Liver (tissue), 9 donors: ENCODE measurements around the gene RRM2. TPM values are rescaled to one million over a fixed set of nuclear protein-coding genes. Genes with fewer than 3 reads are reported as not detected.

Experiments used
- DNase-seq: peaks from one replicate; pipeline ENCODE4 v3.0.0-alpha.2; 2017; ENCODE audit warnings: low spot score
- H3K27ac ChIP-seq, 2 donors: one replicate each; pipeline ENCODE4 v1.7.0; 2013; ENCODE audit warnings: inconsistent platforms in 2 of 2, low read length in 2 of 2, control low read depth in 1 of 2, low read depth in 1 of 2, mild to moderate bottlenecking in 1 of 2
- H3K27me3 ChIP-seq, 4 donors: one replicate each; pipeline versions ENCODE4 v1.6.1 to v1.7.0; 2013; ENCODE audit warnings: low read length in 3 of 4, inconsistent platforms in 1 of 4, mild to moderate bottlenecking in 1 of 4, moderate library complexity in 1 of 4; ENCODE audit not compliant: control insufficient read depth in 4 of 4, insufficient read depth in 4 of 4
- H3K36me3 ChIP-seq, 4 donors: one replicate each; pipeline versions ENCODE4 v1.6.1 to v1.7.0; 2013; ENCODE audit warnings: low read length in 3 of 4, mild to moderate bottlenecking in 3 of 4, low read depth in 1 of 4, moderate library complexity in 1 of 4; ENCODE audit not compliant: control insufficient read depth in 4 of 4, insufficient read depth in 3 of 4
- H3K4me1 ChIP-seq, 4 donors: one replicate each; pipeline versions ENCODE4 v1.6.1 to v1.7.0; 2013; ENCODE audit warnings: low read length in 3 of 4, mild to moderate bottlenecking in 3 of 4, moderate library complexity in 1 of 4; ENCODE audit not compliant: control insufficient read depth in 4 of 4, insufficient read depth in 4 of 4
- H3K4me3 ChIP-seq, 3 donors: one replicate each; pipeline versions ENCODE4 v1.6.1 to v1.7.0; 2013; ENCODE audit warnings: low read length in 3 of 3, control low read depth in 1 of 3, low read depth in 1 of 3, mild to moderate bottlenecking in 1 of 3
- H3K9ac ChIP-seq, 2 donors: one replicate each; pipeline ENCODE4 v1.7.0; 2013; ENCODE audit warnings: low read length in 2 of 2, mild to moderate bottlenecking in 2 of 2, moderate library complexity in 2 of 2, control low read depth in 1 of 2, low read depth in 1 of 2
- H3K9me3 ChIP-seq, 4 donors: one replicate each; pipeline versions ENCODE4 v1.6.1 to v1.7.0; 2013; ENCODE audit warnings: low read length in 3 of 4; ENCODE audit not compliant: control insufficient read depth in 4 of 4
- ATF3 ChIP-seq: IDR thresholded peaks from 2 replicates; pipeline ENCODE4 v1.6.1; 2016; ENCODE audit warnings: antibody characterized with exemption
- CTCF ChIP-seq: fragments of 150-350 bp; IDR thresholded peaks from 2 replicates; pipeline ENCODE4 v1.5.1; 2017; ENCODE audit warnings: improper control_type of control experiment, low read depth, low read length; ENCODE audit not compliant: missing input control
- EGR1 ChIP-seq, 2 donors: IDR thresholded peaks; 2 replicates each; pipeline ENCODE4 v1.6.1; 2016 to 2018; ENCODE audit warnings: antibody characterized with exemption in 2 of 2, low read depth in 2 of 2
- FOXA1 ChIP-seq: IDR thresholded peaks from 2 replicates; pipeline ENCODE4 v1.6.1; 2016; ENCODE audit warnings: antibody characterized with exemption
- FOXA2 ChIP-seq: IDR thresholded peaks from 2 replicates; pipeline ENCODE4 v1.6.1; 2016; ENCODE audit warnings: antibody characterized with exemption
- GABPA ChIP-seq, 2 donors: IDR thresholded peaks in 1 of 2; conservative IDR thresholded peaks in 1 of 2; 2 replicates each; pipeline ENCODE4 v1.6.1; 2016; ENCODE audit warnings: antibody characterized with exemption in 2 of 2, mild to moderate bottlenecking in 1 of 2, moderate library complexity in 1 of 2
- HNF4A ChIP-seq, 2 donors: conservative IDR thresholded peaks; 2 replicates each; pipeline ENCODE4 v1.6.1; 2016; ENCODE audit warnings: antibody characterized with exemption in 2 of 2, mild to moderate bottlenecking in 2 of 2
- HNF4G ChIP-seq: IDR thresholded peaks from 2 replicates; pipeline ENCODE4 v1.6.1; 2016; ENCODE audit warnings: antibody characterized with exemption
- JUND ChIP-seq, 2 donors: IDR thresholded peaks; 2 replicates each; pipeline ENCODE4 v1.6.1; 2016; ENCODE audit warnings: antibody characterized with exemption in 2 of 2
- MAX ChIP-seq: IDR thresholded peaks from 2 replicates; pipeline ENCODE4 v1.6.1; 2016; ENCODE audit warnings: antibody characterized with exemption
- NR2F2 ChIP-seq: IDR thresholded peaks from 2 replicates; pipeline ENCODE4 v1.6.1; 2016; ENCODE audit warnings: antibody characterized with exemption
- RAD21 ChIP-seq, 2 donors: IDR thresholded peaks; 2 replicates each; pipeline ENCODE4 v1.6.1; 2016; ENCODE audit warnings: antibody characterized with exemption in 2 of 2, mild to moderate bottlenecking in 2 of 2
- REST ChIP-seq: IDR thresholded peaks from 2 replicates; pipeline ENCODE4 v1.6.1; 2016; ENCODE audit warnings: antibody characterized with exemption, mild to moderate bottlenecking
- RXRA ChIP-seq, 2 donors: IDR thresholded peaks; 2 replicates each; pipeline ENCODE4 v1.6.1; 2017 to 2018; ENCODE audit warnings: antibody characterized with exemption in 2 of 2, mild to moderate bottlenecking in 1 of 2
- SP1 ChIP-seq: IDR thresholded peaks from 2 replicates; pipeline ENCODE4 v1.6.1; 2018; ENCODE audit warnings: antibody characterized with exemption, mild to moderate bottlenecking
- TAF1 ChIP-seq: conservative IDR thresholded peaks from 2 replicates; pipeline ENCODE4 v1.6.1; 2016; ENCODE audit warnings: antibody characterized with exemption, mild to moderate bottlenecking
- YY1 ChIP-seq: IDR thresholded peaks from 2 replicates; pipeline ENCODE4 v1.6.1; 2016; ENCODE audit warnings: antibody characterized with exemption, mild to moderate bottlenecking
- ZBTB33 ChIP-seq: IDR thresholded peaks from 2 replicates; pipeline ENCODE4 v1.6.1; 2016; ENCODE audit warnings: antibody characterized with exemption
- WGBS: extraction: QIAGEN DNeasy Blood & Tissue Kit; methylation state at CpG from one replicate; pipeline ENCODE4 v1.1.7; 2013; 5-methylcytosine and 5-hydroxymethylcytosine counted together
- polyA plus RNA-seq, 2 donors: library from polyadenylated mRNA; stranded (reverse) in 1 of 2; unstranded in 1 of 2; fragments of 200-250 nt in 1 of 2; fragments of >200 nt in 1 of 2; fragmentation: Nextera tagmentation in 1 of 2; extraction: Ambion mirVana in 1 of 2; gene quantifications; one replicate each; pipeline versions ENCODE4 v1.2.1 to v1.2.3, GENCODE V29; 2013 to 2015
- total RNA-seq, 2 donors: library from RNA; depleted of rRNA; stranded (reverse); fragments of >200 nt; gene quantifications; one replicate each; pipeline ENCODE4 v1.2.3, GENCODE V29; 2014
- donor health status: healthy.
- donor health status: healthy.
- donor health status: healthy.
- donor health status: healthy.
- donor health status: healthy.

RRM2 gene
- total and polyA plus RNA-seq, 4 donors, result 3.9 to 124 (median 18.5) TPM

- Histone ChIP-seq H3K36me3 (peaks cover 0 to 2% (median 0%) of the 10 kb centered on the region in 4 donors), H3K27ac (no peak overlapping the region), H3K9ac (no peak overlapping the region), H3K9me3 (no peaks in the 10 kb centered on the region), H3K4me1 (no peaks in the 10 kb centered on the region), H3K27me3 (no peaks in the 10 kb centered on the region), H3K4me3 (no peak overlapping the region)
- DNase-seq, result no peak
- TF ChIP-seq GABPA (IDR thresholded peaks at IDR 0.05 in 1 of 2, conservative IDR thresholded peaks at IDR 0.05 in 1 of 2) (no peak), NR2F2 (no peak), SP1 (no peak), RXRA (IDR thresholded peaks at IDR 0.05) (no peak), HNF4A (conservative IDR thresholded peaks at IDR 0.05) (no peak), EGR1 (IDR thresholded peaks at IDR 0.05; ENCODE audit: low read depth in 2 of 2) (no peak), MAX (no peak), ZBTB33 (no peak), FOXA1 (no peak), RAD21 (IDR thresholded peaks at IDR 0.05) (no peak), ATF3 (no peak), HNF4G (no peak), TAF1 (no peak)
- 81% methylated on average over 3 of the region's 3 CpGs for WGBS
Observed at GRCh38 chr2:10149635-10150034, 27.1 kb downstream of the RRM2 start.

- peaks cover 0 to 2% (median 0%) of the 10 kb centered on the region in 4 donors for H3K36me3 ChIP-seq
Observed at GRCh38 chr2:10150436-10150835, 27.9 kb downstream of the RRM2 start.

More at GRCh38 chr2:10150436-10150835, 27.9 kb downstream of the RRM2 start:
- Histone ChIP-seq H3K27ac (no peak overlapping the region), H3K9ac (no peak overlapping the region), H3K4me1 (no peaks in the 10 kb centered on the region), H3K4me3 (no peak overlapping the region), H3K27me3 (no peaks in the 10 kb centered on the region), H3K9me3 (no peaks in the 10 kb centered on the region)
- no peak for TF ChIP-seq TAF1
- TF ChIP-seq HNF4G, result no peak
- no peak for TF ChIP-seq JUND (IDR thresholded peaks at IDR 0.05)
- TF ChIP-seq MAX, result no peak
- no peak for TF ChIP-seq HNF4A (conservative IDR thresholded peaks at IDR 0.05)
- TF ChIP-seq NR2F2, result no peak
- no peak for TF ChIP-seq CTCF
- TF ChIP-seq REST, result no peak
- TF ChIP-seq RXRA (IDR thresholded peaks at IDR 0.05), result no peak
- no peak for TF ChIP-seq ZBTB33
- TF ChIP-seq FOXA2, result no peak
- TF ChIP-seq ATF3, result no peak
- no peak for TF ChIP-seq FOXA1
- TF ChIP-seq YY1, result no peak
- TF ChIP-seq SP1, result no peak
- no peak for TF ChIP-seq EGR1 (IDR thresholded peaks at IDR 0.05; ENCODE audit: low read depth in 2 of 2)
- TF ChIP-seq GABPA (IDR thresholded peaks at IDR 0.05 in 1 of 2, conservative IDR thresholded peaks at IDR 0.05 in 1 of 2), result no peak
- no peak for TF ChIP-seq RAD21 (IDR thresholded peaks at IDR 0.05)
- no peak for DNase-seq
- 88% methylated on average over 5 of the region's 5 CpGs for WGBS
